WTC11 (cell line): Measurements from ENCODE around the gene PLXDC2. TPM values are rescaled to one million over a fixed set of nuclear protein-coding genes. Genes with fewer than 3 reads are reported as not detected.

Experiments
- ATAC-seq: fragments of 200-7000 bp; cut with Tn5 transposase; 2 replicates; pipeline ENCODE4 v1.10.0; 2021; ENCODE audit warnings: mild to moderate bottlenecking, moderate library complexity
- CTCF ChIA-PET: fragments of 300-600 bp; sonication (Branson Sonifier 250); formaldehyde crosslinking; loops from one replicate; lab custom pipeline; 2021; ENCODE audit warnings: antibody characterized with exemption; lab: Charles Lee
- POLR2A ChIA-PET: fragments of 350-600 bp; sonication (Branson Sonifier 250); formaldehyde crosslinking; loops from one replicate; lab custom pipeline; 2021; ENCODE audit warnings: antibody characterized with exemption; lab: Charles Lee
- DNase-seq: peaks from one replicate; pipeline ENCODE4 v3.0.0; 2021; ENCODE audit warnings: low spot score
- H3K27ac Mint-ChIP-seq: 2 replicates; pipeline ENCODE4 v1.8.0; 2021; ENCODE audit warnings: mixed read lengths
- H3K27me3 Mint-ChIP-seq: 2 replicates; pipeline ENCODE4 v1.8.0; 2021; ENCODE audit warnings: low read depth, mild to moderate bottlenecking, moderate library complexity, mixed read lengths
- H3K36me3 Mint-ChIP-seq: 2 replicates; pipeline ENCODE4 v1.8.0; 2021; ENCODE audit warnings: mixed read lengths
- H3K4me1 Mint-ChIP-seq: 2 replicates; pipeline ENCODE4 v1.8.0; 2022; ENCODE audit warnings: mixed read lengths
- H3K4me3 Mint-ChIP-seq: 2 replicates; pipeline ENCODE4 v1.8.0; 2021; ENCODE audit warnings: mild to moderate bottlenecking, moderate library complexity, mixed read lengths
- H3K9me3 Mint-ChIP-seq: 2 replicates; pipeline ENCODE4 v1.8.0; 2021; ENCODE audit warnings: mixed read lengths
- ATF3 ChIP-seq: sonication (generic); formaldehyde crosslinking; conservative IDR thresholded peaks from 2 replicates; pipeline ENCODE4 v1.8.1; 2022; ENCODE audit warnings: mild to moderate bottlenecking, missing genetic modification reagents
- CREB1 ChIP-seq: sonication (generic); formaldehyde crosslinking; IDR thresholded peaks from 2 replicates; pipeline ENCODE4 v1.8.0; 2023; ENCODE audit warnings: mild to moderate bottlenecking, missing genetic modification reagents
- CREM ChIP-seq: sonication (generic); formaldehyde crosslinking; IDR thresholded peaks from 2 replicates; pipeline ENCODE4 v1.8.1; 2022; ENCODE audit warnings: mild to moderate bottlenecking, missing genetic modification reagents, moderate library complexity
- EMX1 ChIP-seq: fragments of 250-450 bp; sonication (Bioruptor Pico); IDR thresholded peaks from 2 replicates; pipeline ENCODE4 v1.8.0; 2021; ENCODE audit warnings: mild to moderate bottlenecking
- ESRRA ChIP-seq: sonication (generic); formaldehyde crosslinking; IDR thresholded peaks from 2 replicates; pipeline ENCODE4 v1.8.1; 2022; ENCODE audit warnings: mild to moderate bottlenecking, missing genetic modification reagents, borderline replicate concordance
- GRHL2 ChIP-seq: fragments of 250-450 bp; sonication (Bioruptor Pico); IDR thresholded peaks from 2 replicates; pipeline ENCODE4 v1.8.0; 2022; ENCODE audit warnings: mild to moderate bottlenecking, moderate library complexity; ENCODE audit not compliant: insufficient replicate concordance, severe bottlenecking
- NR1H2 ChIP-seq: sonication (generic); formaldehyde crosslinking; IDR thresholded peaks from 2 replicates; pipeline ENCODE4 v1.9.0; 2021; ENCODE audit warnings: mild to moderate bottlenecking, moderate library complexity, missing genetic modification reagents
- OVOL2 ChIP-seq: fragments of 250-450 bp; sonication (Bioruptor Pico); IDR thresholded peaks from 2 replicates; pipeline ENCODE4 v1.9.0; 2021; ENCODE audit warnings: mild to moderate bottlenecking, borderline replicate concordance
- PRRX2 ChIP-seq: fragments of 250-450 bp; sonication (Bioruptor Pico); IDR thresholded peaks from 2 replicates; pipeline ENCODE4 v1.8.0; 2021; ENCODE audit warnings: mild to moderate bottlenecking
- SOX15 ChIP-seq: fragments of 250-450 bp; sonication (Bioruptor Pico); IDR thresholded peaks from 2 replicates; pipeline ENCODE4 v1.9.0; 2021; ENCODE audit warnings: mild to moderate bottlenecking
- ZNF263 ChIP-seq: sonication (generic); formaldehyde crosslinking; IDR thresholded peaks from 2 replicates; pipeline ENCODE4 v1.8.1; 2022; ENCODE audit warnings: low read depth, mild to moderate bottlenecking, moderate library complexity, missing genetic modification reagents
- ZNF416 ChIP-seq: fragments of 250-450 bp; sonication (Bioruptor Pico); IDR thresholded peaks from 2 replicates; pipeline ENCODE4 v1.9.0; 2021; ENCODE audit warnings: mild to moderate bottlenecking, inconsistent platforms
- ZSCAN18 ChIP-seq: fragments of 250-450 bp; sonication (Bioruptor Pico); IDR thresholded peaks from 2 replicates; pipeline ENCODE4 v2.1.2; 2022; ENCODE audit warnings: mild to moderate bottlenecking, moderate library complexity
- total RNA-seq: library from RNA; stranded (reverse); gene quantifications from 3 replicates; pipeline ENCODE4 v1.2.3, GENCODE V29; 2021
- TF ChIP-seq, protein P1 (sequence below): fragments of 250-450 bp; sonication (Bioruptor Pico); IDR thresholded peaks from 2 replicates; pipeline ENCODE4 v1.8.0; 2021; ENCODE audit warnings: mild to moderate bottlenecking
- TF ChIP-seq, protein P2 (sequence below): sonication (generic); formaldehyde crosslinking; IDR thresholded peaks from 2 replicates; pipeline ENCODE4 v1.8.1; 2022; ENCODE audit warnings: low read depth, missing genetic modification reagents, borderline replicate concordance
- TF ChIP-seq, protein P3 (sequence below): sonication (generic); formaldehyde crosslinking; IDR thresholded peaks from 2 replicates; pipeline ENCODE4 v1.8.1; 2023; ENCODE audit warnings: mild to moderate bottlenecking, missing genetic modification reagents, moderate library complexity
- TF ChIP-seq, protein P4 (sequence below): sonication (generic); formaldehyde crosslinking; IDR thresholded peaks from 2 replicates; pipeline ENCODE4 v1.8.0; 2022; ENCODE audit warnings: mild to moderate bottlenecking, missing genetic modification reagents
- TF ChIP-seq, protein P5 (sequence below): sonication (generic); formaldehyde crosslinking; IDR thresholded peaks from 2 replicates; pipeline ENCODE4 v1.8.0; 2022; ENCODE audit warnings: missing genetic modification reagents
- TF ChIP-seq, protein P6 (sequence below): sonication (generic); formaldehyde crosslinking; IDR thresholded peaks from 2 replicates; pipeline ENCODE4 v1.8.1; 2022; ENCODE audit warnings: missing genetic modification reagents, borderline replicate concordance

PLXDC2 gene
- total RNA-seq, 1 experiment from 2014 or later, result 31.7 TPM

DNA sequence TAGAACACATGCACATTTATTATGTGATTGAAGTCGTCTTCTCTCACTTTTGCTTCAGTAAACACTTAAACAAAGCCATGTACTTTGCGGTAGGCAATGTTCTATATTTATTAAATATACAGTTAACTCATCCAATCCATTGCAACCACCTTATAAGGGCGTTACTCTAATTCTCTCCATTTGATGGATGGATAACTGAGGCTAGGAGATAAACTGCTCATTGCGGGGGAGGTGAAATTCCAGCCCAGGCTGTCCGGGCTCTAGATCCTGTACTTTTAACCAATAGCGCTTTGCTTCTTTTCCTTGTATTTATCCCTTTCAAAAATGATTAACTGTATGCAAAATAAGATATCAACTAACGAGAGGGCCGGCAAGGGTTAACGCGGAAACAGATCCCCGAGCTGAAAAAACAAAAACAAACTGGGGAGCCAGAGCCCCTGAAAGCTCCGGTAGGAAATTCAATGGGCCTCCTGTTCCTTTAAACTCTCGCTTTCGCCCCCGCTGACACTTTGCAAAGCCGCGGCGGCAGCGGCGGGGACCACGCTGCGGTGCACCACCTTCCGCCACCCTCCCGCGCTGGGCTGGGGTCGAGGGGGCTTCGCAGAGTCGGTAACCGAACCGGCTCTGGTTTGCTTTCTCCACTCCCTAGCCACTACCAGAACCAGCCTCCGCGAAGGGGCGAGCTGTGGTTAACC lies 1.0 kb upstream of the PLXDC2 start (continued):
- TF ChIP-seq, protein P1, sequence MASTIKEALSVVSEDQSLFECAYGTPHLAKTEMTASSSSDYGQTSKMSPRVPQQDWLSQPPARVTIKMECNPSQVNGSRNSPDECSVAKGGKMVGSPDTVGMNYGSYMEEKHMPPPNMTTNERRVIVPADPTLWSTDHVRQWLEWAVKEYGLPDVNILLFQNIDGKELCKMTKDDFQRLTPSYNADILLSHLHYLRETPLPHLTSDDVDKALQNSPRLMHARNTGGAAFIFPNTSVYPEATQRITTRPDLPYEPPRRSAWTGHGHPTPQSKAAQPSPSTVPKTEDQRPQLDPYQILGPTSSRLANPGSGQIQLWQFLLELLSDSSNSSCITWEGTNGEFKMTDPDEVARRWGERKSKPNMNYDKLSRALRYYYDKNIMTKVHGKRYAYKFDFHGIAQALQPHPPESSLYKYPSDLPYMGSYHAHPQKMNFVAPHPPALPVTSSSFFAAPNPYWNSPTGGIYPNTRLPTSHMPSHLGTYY (CRISPR knock-in tag), result no peak

DNA sequence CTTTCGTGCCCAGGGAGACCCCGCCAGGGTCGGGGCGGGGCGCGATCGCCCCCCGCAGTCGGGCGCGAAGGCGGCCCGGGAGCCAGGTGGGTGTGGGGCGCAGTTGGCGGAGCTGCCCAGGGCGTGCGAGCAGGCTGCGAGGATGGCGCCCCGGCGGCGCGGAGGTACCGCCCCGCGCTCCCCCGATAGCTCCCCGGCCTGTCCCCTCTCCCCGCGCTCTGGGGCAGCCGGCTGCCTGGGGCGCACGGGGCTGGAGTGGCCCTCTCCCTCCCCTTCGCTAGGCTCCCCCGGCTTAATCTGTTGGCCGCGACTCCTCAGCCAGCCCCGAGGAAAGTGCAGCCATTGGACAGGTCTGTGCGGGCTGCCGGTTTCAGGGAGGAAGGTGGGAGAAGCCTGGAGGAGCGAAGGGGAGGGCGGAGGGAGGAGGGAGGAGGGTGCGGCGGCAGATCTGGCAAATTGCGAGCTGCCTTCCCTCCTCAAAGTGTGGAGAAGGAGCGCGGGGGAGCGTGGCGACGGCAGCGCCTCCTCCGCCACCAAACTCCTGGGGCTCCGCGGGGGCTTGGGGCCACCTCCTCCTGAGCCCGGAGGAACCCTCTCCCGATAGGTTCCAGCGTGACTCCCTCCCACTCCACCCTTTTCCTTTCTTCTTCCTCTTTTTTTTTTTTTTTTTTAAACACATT lies 361 bp upstream of the PLXDC2 start:
- DNase-seq, result peak; percentile 86
- H3K4me1 Mint-ChIP-seq, result peaks cover 44% of the 10 kb centered on the region
- no peaks in the 10 kb centered on the region; the same call in 1 of the 2 replicates for H3K27me3 Mint-ChIP-seq
- peak; percentile 72 for ATAC-seq
- H3K27ac Mint-ChIP-seq, result peak overlapping the region; percentile 98
- ChIA-PET CTCF (interaction anchor here (0.6 to 1.5 kb wide), 2 partner anchors 13 to 303 kb away, joined by 3 to 7 read pairs; no protein-coding TSS in a partner anchor), POLR2A (interaction anchor here (0.6 to 1.8 kb wide), 4 partner anchors 12 to 696 kb away, joined by 3 to 10 read pairs (median 4); no protein-coding TSS in a partner anchor)
- peaks cover 5% of the 10 kb centered on the region for H3K36me3 Mint-ChIP-seq
- H3K4me3 Mint-ChIP-seq, result peak overlapping the region; percentile 95
- H3K9me3 Mint-ChIP-seq, result no peaks in the 10 kb centered on the region
- TF ChIP-seq PRRX2 (CRISPR knock-in tag) (no peak), ZSCAN18 (CRISPR knock-in tag) (no peak), NR1H2 (CRISPR knock-in tag) (no peak), EMX1 (CRISPR knock-in tag) (no peak), ESRRA (CRISPR knock-in tag) (no peak), ZNF416 (CRISPR knock-in tag) (no peak), CREM (CRISPR knock-in tag) (peak; percentile 74), CREB1 (CRISPR knock-in tag) (no peak), ATF3 (CRISPR knock-in tag) (no peak), ZNF263 (peak; percentile 93; the same call in 1 of the 2 replicates), OVOL2 (no peak), SOX15 (CRISPR knock-in tag) (no peak), GRHL2 (no peak)
- TF ChIP-seq, protein P2, sequence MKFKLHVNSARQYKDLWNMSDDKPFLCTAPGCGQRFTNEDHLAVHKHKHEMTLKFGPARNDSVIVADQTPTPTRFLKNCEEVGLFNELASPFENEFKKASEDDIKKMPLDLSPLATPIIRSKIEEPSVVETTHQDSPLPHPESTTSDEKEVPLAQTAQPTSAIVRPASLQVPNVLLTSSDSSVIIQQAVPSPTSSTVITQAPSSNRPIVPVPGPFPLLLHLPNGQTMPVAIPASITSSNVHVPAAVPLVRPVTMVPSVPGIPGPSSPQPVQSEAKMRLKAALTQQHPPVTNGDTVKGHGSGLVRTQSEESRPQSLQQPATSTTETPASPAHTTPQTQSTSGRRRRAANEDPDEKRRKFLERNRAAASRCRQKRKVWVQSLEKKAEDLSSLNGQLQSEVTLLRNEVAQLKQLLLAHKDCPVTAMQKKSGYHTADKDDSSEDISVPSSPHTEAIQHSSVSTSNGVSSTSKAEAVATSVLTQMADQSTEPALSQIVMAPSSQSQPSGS (CRISPR knock-in tag), result no peak
- TF ChIP-seq, protein P3, sequence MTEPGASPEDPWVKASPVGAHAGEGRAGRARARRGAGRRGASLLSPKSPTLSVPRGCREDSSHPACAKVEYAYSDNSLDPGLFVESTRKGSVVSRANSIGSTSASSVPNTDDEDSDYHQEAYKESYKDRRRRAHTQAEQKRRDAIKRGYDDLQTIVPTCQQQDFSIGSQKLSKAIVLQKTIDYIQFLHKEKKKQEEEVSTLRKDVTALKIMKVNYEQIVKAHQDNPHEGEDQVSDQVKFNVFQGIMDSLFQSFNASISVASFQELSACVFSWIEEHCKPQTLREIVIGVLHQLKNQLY, result no peak
- TF ChIP-seq, protein P4, sequence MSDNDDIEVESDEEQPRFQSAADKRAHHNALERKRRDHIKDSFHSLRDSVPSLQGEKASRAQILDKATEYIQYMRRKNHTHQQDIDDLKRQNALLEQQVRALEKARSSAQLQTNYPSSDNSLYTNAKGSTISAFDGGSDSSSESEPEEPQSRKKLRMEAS, result no peak
- TF ChIP-seq, protein P5, sequence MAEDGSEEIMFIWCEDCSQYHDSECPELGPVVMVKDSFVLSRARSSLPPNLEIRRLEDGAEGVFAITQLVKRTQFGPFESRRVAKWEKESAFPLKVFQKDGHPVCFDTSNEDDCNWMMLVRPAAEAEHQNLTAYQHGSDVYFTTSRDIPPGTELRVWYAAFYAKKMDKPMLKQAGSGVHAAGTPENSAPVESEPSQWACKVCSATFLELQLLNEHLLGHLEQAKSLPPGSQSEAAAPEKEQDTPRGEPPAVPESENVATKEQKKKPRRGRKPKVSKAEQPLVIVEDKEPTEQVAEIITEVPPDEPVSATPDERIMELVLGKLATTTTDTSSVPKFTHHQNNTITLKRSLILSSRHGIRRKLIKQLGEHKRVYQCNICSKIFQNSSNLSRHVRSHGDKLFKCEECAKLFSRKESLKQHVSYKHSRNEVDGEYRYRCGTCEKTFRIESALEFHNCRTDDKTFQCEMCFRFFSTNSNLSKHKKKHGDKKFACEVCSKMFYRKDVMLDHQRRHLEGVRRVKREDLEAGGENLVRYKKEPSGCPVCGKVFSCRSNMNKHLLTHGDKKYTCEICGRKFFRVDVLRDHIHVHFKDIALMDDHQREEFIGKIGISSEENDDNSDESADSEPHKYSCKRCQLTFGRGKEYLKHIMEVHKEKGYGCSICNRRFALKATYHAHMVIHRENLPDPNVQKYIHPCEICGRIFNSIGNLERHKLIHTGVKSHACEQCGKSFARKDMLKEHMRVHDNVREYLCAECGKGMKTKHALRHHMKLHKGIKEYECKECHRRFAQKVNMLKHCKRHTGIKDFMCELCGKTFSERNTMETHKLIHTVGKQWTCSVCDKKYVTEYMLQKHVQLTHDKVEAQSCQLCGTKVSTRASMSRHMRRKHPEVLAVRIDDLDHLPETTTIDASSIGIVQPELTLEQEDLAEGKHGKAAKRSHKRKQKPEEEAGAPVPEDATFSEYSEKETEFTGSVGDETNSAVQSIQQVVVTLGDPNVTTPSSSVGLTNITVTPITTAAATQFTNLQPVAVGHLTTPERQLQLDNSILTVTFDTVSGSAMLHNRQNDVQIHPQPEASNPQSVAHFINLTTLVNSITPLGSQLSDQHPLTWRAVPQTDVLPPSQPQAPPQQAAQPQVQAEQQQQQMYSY (CRISPR knock-in tag), result no peak
- TF ChIP-seq, protein P6, sequence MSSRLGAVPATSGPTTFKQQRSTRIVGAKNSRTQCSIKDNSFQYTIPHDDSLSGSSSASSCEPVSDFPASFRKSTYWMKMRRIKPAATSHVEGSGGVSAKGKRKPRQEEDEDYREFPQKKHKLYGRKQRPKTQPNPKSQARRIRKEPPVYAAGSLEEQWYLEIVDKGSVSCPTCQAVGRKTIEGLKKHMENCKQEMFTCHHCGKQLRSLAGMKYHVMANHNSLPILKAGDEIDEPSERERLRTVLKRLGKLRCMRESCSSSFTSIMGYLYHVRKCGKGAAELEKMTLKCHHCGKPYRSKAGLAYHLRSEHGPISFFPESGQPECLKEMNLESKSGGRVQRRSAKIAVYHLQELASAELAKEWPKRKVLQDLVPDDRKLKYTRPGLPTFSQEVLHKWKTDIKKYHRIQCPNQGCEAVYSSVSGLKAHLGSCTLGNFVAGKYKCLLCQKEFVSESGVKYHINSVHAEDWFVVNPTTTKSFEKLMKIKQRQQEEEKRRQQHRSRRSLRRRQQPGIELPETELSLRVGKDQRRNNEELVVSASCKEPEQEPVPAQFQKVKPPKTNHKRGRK, result no peak
